GM21381 (cell line): ENCODE data around the gene ARHGEF28.

Experiments used
- ATAC-seq: cut with Tn5 transposase; IDR thresholded peaks from one replicate; pipeline ENCODE4 v1.9.1; 2021; ENCODE audit warnings: mild to moderate bottlenecking, moderate library complexity; ENCODE audit not compliant: unreplicated experiment

ARHGEF28 gene

GRCh38 chr5:73918791-73919221 is 292.8 kb downstream of the ARHGEF28 start:
- ATAC-seq = no peak

DNA sequence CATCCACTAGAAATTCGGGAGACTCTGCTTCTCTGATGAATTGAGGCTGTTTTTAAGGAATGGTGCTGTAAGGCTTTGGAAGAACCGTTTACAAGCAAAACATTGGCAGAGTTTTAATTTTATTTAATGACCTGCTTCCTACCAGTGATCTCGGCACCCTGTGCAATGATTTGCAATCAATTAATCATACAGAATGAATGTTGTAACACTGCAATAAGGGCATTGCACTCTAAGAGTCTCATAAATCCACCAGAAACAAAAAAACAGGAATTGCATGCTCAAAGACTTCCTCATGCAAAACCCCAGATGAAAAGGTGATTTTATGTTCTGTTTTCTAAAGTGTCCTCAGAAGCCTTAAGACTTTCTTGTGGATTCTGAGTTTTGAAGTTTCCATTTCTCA is 295.7 kb downstream of the ARHGEF28 start:
- no peak for ATAC-seq

DNA sequence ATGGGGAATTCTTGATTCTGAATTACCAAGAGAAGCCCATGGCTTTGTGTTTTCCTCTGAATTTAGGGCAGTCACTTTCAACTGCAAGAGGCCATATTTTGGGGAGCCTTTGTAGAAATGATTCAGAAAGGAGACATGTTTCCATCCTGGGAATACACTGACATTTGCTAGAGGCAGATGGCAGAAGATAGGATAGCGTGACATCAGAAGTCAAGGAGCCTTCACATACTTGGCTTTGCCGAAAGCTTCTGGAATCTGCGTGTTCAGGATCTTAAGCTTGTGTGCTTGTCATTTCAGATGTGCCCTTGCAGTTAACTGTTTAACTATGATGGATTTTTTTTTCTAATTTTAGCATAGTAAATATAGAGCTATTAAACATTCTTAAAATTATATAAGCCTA is 296.2 kb downstream of the ARHGEF28 start:
- ATAC-seq = no peak

GRCh38 chr5:73922875-73923557 is 297.0 kb downstream of the ARHGEF28 start:
- no peak for ATAC-seq

DNA sequence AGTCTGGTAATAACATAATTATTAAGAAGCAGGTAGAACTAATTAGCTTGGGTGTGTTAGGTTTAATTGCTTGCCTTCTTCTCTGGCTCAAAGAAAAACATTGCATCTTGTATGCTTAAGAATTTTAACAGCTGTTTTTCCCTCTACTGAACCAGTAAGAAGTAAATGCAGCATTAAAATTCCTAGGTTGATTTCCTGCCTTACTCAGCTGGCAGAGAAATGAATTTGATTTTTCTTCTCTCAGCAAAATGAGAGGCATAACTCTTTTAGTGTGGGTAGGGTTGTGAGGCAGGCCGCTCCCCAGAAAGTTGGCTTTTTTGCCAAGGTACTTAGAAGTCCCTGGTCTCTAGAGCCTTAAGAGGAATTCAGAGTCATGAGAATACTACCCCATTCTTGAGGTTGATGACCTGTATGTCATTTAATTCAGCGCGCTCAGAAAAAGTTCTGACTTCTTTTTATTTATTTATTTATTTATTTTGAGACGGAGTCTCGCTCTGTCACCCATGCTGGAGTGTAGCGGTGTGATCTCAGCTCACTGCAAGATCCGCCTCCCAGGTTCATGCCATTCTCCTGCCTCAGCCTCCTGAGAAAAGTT is 302.6 kb downstream of the ARHGEF28 start:
- ATAC-seq = no peak

GRCh38 chr5:73935719-73936118 is 309.7 kb downstream of the ARHGEF28 start:
- no peak for ATAC-seq

DNA sequence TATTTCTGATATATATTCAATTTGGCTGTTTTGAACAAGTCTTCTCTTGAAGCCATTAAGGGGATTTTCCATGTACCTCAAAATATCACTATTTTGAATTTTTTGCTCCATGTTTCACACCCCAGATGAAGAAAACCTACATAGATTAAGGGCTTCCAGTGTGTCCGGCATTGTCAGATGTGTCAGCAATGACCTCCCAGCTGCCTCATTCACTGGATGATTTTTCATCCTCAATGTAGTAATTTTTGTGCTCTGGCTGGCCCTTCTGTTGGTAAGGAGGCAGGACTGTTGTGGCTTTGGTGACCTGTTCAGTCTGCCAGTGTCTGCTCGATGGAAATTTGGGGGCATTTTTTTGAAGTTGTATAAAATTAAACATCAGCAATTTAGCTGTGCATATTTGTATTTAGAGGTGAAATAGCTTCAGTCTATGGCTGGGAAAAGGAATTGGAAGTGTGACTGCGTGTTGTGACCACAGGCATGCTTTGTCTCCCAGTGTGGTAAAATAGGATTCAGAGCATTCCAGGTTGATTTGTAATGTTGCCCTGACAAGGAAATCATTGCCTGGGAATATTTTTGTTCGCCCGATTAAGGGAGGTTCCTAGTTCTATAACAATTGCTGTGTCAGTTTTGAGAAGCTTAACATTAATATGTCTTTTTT is 312.4 kb downstream of the ARHGEF28 start:
- no peak for ATAC-seq

DNA sequence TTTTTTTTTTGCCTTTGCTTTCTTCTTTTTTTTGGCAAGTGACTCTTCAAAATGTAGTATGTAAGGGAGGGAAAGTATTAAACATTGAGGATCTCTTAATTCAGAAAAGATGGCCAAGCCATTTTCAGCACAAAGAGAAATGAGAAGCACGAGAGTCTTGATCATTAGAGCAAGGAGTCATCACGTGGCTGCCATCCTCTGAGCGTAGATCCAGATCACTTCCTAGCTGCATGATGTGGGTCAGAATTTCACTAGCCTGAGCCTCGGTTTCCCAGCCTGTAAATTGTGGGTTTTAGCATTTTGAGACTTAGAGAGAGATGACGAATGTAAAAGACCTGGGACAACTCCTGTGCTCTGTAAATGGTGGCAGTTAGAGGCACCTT is 312.9 kb downstream of the ARHGEF28 start:
- no peak for ATAC-seq

DNA sequence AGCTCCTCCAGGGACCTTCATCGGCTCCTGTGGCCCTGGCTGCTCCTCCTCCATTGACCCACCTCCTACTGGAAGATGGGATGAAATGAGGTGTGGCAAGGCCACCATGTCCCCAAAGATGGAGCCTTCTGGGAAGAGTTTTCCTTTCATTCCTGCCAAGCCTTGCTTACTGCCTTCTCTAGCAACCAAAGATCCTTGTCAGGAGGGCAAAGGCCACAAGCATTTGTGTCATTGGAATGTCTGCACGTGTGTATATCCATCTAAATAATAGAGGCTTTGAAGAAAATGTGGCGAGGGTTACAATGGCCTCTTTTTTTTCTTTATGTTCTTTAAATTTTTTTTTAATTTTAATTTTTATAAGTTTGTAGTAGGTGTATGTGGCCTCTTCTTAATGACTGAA is 313.6 kb downstream of the ARHGEF28 start:
- ATAC-seq = no peak

GRCh38 chr5:73940026-73940425 is 314.0 kb downstream of the ARHGEF28 start:
- ATAC-seq = no peak

GRCh38 chr5:73940801-73941200 is 314.8 kb downstream of the ARHGEF28 start:
- no peak for ATAC-seq

- no peak for ATAC-seq
Measured at GRCh38 chr5:73942783-73943182, 316.8 kb downstream of the ARHGEF28 start.

DNA sequence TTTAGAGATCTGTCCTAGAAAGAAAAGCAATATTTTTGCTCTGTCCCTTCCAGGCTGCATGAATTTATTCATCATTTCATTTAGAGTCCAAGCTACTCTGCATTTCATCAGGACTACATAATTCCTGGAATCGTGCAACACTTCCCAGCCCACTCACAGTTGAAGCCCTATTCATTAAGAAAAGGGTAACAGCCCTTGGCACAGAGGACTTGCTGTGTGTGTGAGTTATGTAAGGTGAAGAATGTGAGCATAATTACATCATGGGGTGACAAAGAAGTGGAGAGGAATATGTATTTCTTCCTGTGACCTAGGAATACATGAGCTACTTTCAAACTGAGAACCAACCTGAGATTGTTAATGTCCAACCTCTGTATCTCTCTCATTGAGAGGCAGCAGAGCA is 317.4 kb downstream of the ARHGEF28 start:
- ATAC-seq = no peak

DNA sequence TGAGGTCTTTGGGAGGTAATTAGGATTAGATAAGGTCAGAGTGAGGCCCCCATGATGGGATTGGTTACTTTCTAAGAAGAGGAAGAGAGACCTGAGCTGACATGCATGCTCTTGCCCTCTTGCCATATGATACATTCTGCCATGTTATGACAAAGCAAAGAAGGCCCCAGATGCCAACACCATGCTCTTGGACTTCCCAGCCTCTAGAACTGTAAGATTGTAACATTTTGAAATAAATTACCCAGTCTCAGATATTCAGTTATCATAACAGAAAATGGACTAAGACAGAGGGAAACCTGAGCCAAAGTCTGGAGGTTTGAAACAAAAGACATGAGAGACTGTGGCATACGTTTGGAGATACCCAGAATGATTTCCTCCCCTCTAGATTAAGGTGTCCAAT is 318.6 kb downstream of the ARHGEF28 start:
- ATAC-seq = no peak

DNA sequence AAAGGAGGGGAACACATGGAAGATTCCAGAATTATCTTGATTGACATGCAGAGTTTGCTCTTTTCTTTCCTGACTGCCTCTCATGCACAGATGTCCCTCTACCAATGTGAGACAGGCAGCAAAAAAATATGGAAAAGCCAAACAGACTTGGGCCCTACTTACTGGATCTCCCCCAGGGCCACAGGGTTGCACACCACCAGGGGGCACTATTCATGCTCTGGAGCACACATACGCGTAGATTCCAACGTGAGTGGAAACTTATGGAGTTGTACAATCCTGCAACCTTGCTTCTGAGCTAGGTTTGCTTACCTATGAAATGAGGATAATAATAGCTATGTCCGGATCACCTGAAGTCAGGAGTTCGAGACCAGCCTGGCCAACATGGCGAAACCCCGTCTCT is 319.5 kb downstream of the ARHGEF28 start:
- no peak for ATAC-seq

- ATAC-seq = no peak
Measured at GRCh38 chr5:73946278-73946677, 320.3 kb downstream of the ARHGEF28 start.

- no peak for ATAC-seq
Measured at GRCh38 chr5:73946919-73947602, 321.1 kb downstream of the ARHGEF28 start.

DNA sequence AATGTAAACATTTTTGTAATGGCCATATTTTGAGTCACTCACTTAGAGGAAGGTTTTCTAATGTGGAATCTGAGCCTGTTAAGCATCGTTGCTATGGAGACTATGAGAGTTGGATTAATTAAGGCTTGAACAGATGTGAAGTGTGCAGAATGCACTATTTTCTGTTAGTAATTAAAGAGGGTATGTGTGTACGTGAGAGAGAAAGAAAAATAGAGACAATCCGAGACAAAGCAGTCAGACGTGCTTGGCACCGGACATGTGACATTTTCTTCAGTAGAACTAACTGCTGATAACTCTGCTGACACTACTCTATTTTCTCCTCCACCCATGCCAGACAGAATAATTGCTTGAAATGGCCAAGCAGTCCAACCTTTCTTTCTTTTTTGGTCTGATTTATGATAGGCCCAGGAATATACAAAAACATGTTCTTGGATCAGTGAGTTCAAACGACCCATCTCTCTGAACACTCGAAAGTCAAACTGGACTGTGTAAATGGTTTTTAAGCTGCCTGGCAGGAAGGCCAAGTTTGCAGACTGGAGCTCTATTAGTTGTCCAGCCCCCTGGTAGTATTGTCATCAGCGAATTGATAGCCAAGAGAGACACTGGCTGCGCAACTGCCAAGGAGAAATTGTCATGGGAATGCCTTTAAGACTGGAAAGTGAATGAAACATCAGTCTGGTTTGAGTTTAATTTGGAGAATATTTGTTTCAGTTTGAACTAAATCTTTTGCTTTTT is 322.1 kb downstream of the ARHGEF28 start:
- ATAC-seq = no peak

DNA sequence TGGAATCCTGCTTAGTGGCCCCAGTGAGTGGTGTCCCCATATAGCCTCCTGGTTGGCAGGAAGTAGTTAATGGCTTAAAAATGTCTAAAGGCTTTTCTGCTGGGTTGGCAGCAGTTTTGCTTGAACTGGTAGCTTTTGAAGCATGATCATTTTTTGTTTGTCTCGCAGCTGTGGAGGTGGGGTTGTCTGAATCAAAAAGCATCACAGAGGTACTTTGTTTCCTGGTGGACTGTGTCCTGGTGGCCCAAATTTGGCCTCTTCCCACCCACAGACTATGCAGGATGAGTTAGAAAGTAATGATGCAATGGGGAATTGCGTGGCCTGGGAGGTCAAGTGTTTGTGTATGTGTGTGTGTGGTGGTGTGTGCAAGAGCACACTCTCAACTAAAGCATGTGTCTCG is 322.7 kb downstream of the ARHGEF28 start:
- no peak for ATAC-seq

DNA sequence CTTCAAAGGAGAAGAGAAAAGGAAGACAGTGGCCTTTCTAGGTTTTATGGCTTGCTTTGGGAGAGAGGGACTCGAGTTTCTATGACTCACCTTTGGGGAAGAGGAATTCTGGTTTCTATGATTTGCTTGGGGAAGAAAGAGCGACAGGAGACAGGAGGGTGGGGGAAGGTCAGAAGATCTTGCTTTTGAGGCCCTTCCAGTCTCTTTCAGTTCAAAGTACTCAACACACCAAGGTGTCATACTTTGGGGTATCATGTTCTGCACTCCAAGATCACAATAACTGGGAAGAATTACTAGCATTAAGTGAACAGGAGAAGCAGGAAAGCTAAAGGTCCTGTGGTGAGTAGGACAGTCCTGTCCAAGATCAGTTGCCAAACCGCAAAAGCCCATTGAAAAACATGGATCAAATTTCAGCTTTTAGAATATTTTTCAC is 324.5 kb downstream of the ARHGEF28 start:
- ATAC-seq = no peak

GRCh38 chr5:73950912-73951430 is 325.0 kb downstream of the ARHGEF28 start:
- ATAC-seq = no peak
